Thyroid gland (tissue), 4 donors: ENCODE measurements around the gene NLGN1. TPM values are rescaled to one million over a fixed set of nuclear protein-coding genes. Genes with fewer than 3 reads are reported as not detected.
"Not testable (repeated sequence)": the region's sequence is repeated elsewhere in the genome, so short reads cannot be mapped to it uniquely, and the experiment has no call there.

ENCODE experiments used
- DNase-seq, 2 donors: peaks; one replicate each; pipeline ENCODE4 v3.0.0-alpha.2; 2019
- H3K27ac ChIP-seq, 3 donors: fragments of 200-600 bp; sonication (generic); 1 replicate in 2 of 3; 2 replicates in 1 of 3; pipeline ENCODE4 v1.5.1; 2016 to 2019; ENCODE audit warnings: mild to moderate bottlenecking in 1 of 3, moderate library complexity in 1 of 3
- H3K27me3 ChIP-seq: fragments of 200-600 bp; sonication (generic); one replicate; pipeline ENCODE4 v1.5.1; 2019
- H3K36me3 ChIP-seq, 2 donors: fragments of 200-600 bp; sonication (generic); one replicate each; pipeline ENCODE4 v1.5.1; 2016 to 2019
- H3K4me1 ChIP-seq, 2 donors: fragments of 200-600 bp; sonication (generic); one replicate each; pipeline ENCODE4 v1.5.1; 2017 to 2019
- H3K4me3 ChIP-seq, 3 donors: fragments of 200-600 bp; sonication (generic); replicated peaks in 1 of 3; 1 replicate in 2 of 3; 2 replicates in 1 of 3; pipeline ENCODE4 v1.5.1; 2016; ENCODE audit warnings: mild to moderate bottlenecking in 1 of 3
- H3K9me3 ChIP-seq: fragments of 200-600 bp; sonication (generic); one replicate; pipeline ENCODE4 v1.5.1; 2017
- CTCF ChIP-seq, 6 experiments: fragments of 200-600 bp in 3 of 6; fragments of 450-650 bp in 3 of 6; sonication (generic) in 3 of 6; IDR thresholded peaks; one replicate each; pipeline ENCODE4 v1.5.1; 2016 to 2019; ENCODE audit warnings: antibody characterized with exemption in 6 of 6, mild to moderate bottlenecking in 2 of 6, inconsistent platforms in 1 of 6, moderate library complexity in 1 of 6
- POLR2A ChIP-seq, 2 donors: fragments of 450-650 bp; IDR thresholded peaks; one replicate each; pipeline ENCODE4 v1.6.1; 2017; ENCODE audit warnings: antibody characterized with exemption in 2 of 2, mild to moderate bottlenecking in 2 of 2, moderate library complexity in 1 of 2
- WGBS, 2 donors: methylation state at CpG; one replicate each; pipeline ENCODE4 v1.1.5; 2017; 5-methylcytosine and 5-hydroxymethylcytosine counted together
- intact Hi-C: fragments of 100-400 bp; cut with DNase I; formaldehyde crosslinking; loops from one replicate; pipeline ENCODE4 v1.15.1; 2023
- total RNA-seq, 4 donors: library from RNA; depleted of rRNA; stranded (reverse); fragments of >200 nt; gene quantifications; one replicate each; pipeline ENCODE4 v1.2.3, GENCODE V29; 2016

NLGN1 gene
- total RNA-seq, 4 donors from 2014 or later: 2.4 to 13.9 (median 2.9) TPM

GRCh38 chr3:173529062-173529711 lies 131.6 kb downstream of the NLGN1 start:
- DNase-seq: peak; percentile 37 to 52
- intact Hi-C loops: no loop called here
- Histone ChIP-seq H3K9me3 (no peaks in the 10 kb centered on the region), H3K4me1 (no peaks in the 10 kb centered on the region), H3K4me3 (no peak overlapping the region), H3K27me3 (no peaks in the 10 kb centered on the region), H3K36me3 (no peaks in the 10 kb centered on the region), H3K27ac (no peak overlapping the region)
- 36 to 49% methylated on average over 8 of the region's 8 CpGs for WGBS, 2 donors
- TF ChIP-seq CTCF (IDR thresholded peaks at IDR 0.05) (peak; percentile 43 to 80 (median 58)), POLR2A (IDR thresholded peaks at IDR 0.05) (no peak)

- H3K27ac ChIP-seq: no peak overlapping the region
- H3K4me1 ChIP-seq: no peaks in the 10 kb centered on the region
- intact Hi-C loops: no loop called here
- TF ChIP-seq CTCF (IDR thresholded peaks at IDR 0.05) (no peak), POLR2A (IDR thresholded peaks at IDR 0.05) (no peak)
- H3K36me3 ChIP-seq: no peaks in the 10 kb centered on the region
- H3K27me3 ChIP-seq: no peaks in the 10 kb centered on the region
- H3K4me3 ChIP-seq: no peak overlapping the region
- H3K9me3 ChIP-seq: no peaks in the 10 kb centered on the region
- 81 to 84% methylated on average over 1 of the region's 1 CpG for WGBS, 2 donors
- no peak for DNase-seq
Measured at GRCh38 chr3:173531602-173532001, 134.1 kb downstream of the NLGN1 start.

GRCh38 chr3:173538410-173538809 lies 140.9 kb downstream of the NLGN1 start:
- Histone ChIP-seq H3K9me3 (no peaks in the 10 kb centered on the region), H3K4me1 (no peaks in the 10 kb centered on the region), H3K27ac (no peak overlapping the region), H3K4me3 (no peak overlapping the region), H3K27me3 (no peaks in the 10 kb centered on the region), H3K36me3 (no peaks in the 10 kb centered on the region)
- DNase-seq: no peak
- whole genome bisulfite sequencing, 2 donors: 95 to 96% methylated on average over 5 of the region's 5 CpGs
- no peak for TF ChIP-seq POLR2A (IDR thresholded peaks at IDR 0.05)
- TF ChIP-seq CTCF (IDR thresholded peaks at IDR 0.05): no peak
- intact Hi-C loops: no loop called here

DNA sequence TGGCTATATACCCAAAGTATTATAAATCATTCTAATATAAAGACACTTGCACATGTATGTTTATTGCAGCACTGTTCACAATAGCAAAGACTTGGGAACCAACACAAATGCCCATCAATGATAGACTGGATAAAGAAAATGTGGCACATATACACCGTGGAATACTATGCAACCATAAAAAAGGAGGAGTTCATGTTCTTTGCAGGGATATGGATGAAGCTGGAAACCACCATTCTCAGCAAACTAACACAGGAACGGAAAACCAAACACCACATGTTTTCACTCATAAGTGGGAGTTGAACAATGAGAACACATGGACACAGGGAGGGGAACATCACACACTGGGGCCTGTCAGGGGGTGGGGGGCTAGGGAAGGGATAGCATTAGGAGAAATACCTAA lies 148.0 kb downstream of the NLGN1 start:
- H3K9me3 ChIP-seq, intact Hi-C loops, H3K4me1 ChIP-seq, H3K36me3 ChIP-seq, H3K27ac ChIP-seq, H3K27me3 ChIP-seq, H3K4me3 ChIP-seq, DNase-seq: not testable (repeated sequence)
- 92 to 93% methylated on average over 2 of the region's 2 CpGs for WGBS, 2 donors

GRCh38 chr3:173547070-173547469 lies 149.5 kb downstream of the NLGN1 start:
- H3K4me3 ChIP-seq: no peak overlapping the region
- intact Hi-C loops: no loop called here
- no peak overlapping the region for H3K27ac ChIP-seq
- TF ChIP-seq POLR2A (IDR thresholded peaks at IDR 0.05) (no peak), CTCF (IDR thresholded peaks at IDR 0.05) (no peak)
- 87 to 89% methylated on average over 6 of the region's 6 CpGs for WGBS, 2 donors
- no peaks in the 10 kb centered on the region for H3K9me3 ChIP-seq
- no peaks in the 10 kb centered on the region for H3K27me3 ChIP-seq
- no peak for DNase-seq
- no peaks in the 10 kb centered on the region for H3K36me3 ChIP-seq
- H3K4me1 ChIP-seq: no peaks in the 10 kb centered on the region
